GM18519 (cell line): ENCODE measurements around the gene SPATA12.
"Not testable (repeated sequence)": the region's sequence is repeated elsewhere in the genome, so short reads cannot be mapped to it uniquely, and the experiment has no call there.

Experiments used
- ATAC-seq: cut with Tn5 transposase; IDR thresholded peaks from one replicate; pipeline ENCODE4 v1.9.1; 2021; ENCODE audit warnings: mild to moderate bottlenecking, moderate library complexity; ENCODE audit not compliant: unreplicated experiment, low FRiP score

Gene SPATA12

GRCh38 chr3:57080171-57080570, 19.7 kb downstream of the SPATA12 start:
- no peak for ATAC-seq

DNA sequence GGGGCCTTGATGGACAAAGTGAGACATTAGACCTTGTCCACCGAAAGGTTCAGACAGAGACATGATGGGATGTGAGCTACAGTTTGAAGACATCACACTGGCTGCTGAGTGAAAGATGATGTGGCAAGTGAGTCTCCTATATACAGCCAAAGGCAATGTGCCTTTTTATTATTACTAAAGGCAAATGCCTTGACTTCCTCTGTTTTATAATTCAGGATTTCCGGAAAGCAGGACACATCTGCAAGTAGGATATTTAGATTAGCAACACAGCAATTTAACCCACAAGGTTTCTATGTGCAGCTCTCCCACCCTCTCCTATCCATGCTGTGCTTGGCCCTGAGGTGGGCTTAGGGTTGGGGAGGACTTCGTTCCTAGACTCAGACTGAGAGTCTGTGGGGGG, 20.7 kb downstream of the SPATA12 start:
- no peak for ATAC-seq

- no peak for ATAC-seq
These were observed 22.0 kb downstream of the SPATA12 start for GRCh38 chr3:57082481-57082880.

DNA sequence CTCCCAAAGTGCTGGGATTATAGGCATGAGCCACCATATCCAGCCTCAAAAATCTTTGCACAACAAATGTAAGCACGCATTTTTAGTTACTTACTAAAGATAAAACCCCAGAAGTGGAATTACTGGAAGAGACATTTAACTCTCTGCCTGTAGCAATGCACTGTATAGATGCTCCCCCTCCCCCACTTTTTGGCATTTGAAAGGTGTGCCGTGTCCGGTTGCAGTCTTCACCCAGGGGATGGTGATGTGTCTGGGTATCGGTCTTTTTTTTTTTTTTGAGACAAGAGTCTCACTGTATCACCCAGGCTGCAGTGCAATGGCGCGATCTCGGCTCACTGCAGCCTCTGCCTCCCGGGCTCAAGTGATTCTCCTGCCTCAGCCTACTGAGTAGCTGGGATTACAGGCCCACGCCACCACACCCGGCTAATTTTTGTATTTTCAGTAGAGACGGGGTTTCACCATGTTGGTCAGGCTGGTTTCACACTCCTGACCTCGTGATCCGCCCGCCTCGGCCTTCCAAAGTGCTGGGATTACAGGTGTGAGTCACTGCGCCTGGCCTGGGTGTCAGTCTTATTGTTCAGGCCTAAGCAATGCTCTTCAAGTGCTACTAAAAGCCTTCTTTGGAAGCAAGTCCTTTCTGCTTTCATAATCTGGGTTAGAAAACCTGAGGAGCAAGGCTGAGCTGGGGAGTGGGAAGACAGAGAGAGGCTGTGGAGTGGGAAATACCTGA, 23.0 kb downstream of the SPATA12 start:
- ATAC-seq = not testable (repeated sequence)

GRCh38 chr3:57085211-57085610, 24.7 kb downstream of the SPATA12 start:
- ATAC-seq = no peak

- no peak for ATAC-seq
These were observed 25.7 kb downstream of the SPATA12 start for GRCh38 chr3:57086201-57086600.

DNA sequence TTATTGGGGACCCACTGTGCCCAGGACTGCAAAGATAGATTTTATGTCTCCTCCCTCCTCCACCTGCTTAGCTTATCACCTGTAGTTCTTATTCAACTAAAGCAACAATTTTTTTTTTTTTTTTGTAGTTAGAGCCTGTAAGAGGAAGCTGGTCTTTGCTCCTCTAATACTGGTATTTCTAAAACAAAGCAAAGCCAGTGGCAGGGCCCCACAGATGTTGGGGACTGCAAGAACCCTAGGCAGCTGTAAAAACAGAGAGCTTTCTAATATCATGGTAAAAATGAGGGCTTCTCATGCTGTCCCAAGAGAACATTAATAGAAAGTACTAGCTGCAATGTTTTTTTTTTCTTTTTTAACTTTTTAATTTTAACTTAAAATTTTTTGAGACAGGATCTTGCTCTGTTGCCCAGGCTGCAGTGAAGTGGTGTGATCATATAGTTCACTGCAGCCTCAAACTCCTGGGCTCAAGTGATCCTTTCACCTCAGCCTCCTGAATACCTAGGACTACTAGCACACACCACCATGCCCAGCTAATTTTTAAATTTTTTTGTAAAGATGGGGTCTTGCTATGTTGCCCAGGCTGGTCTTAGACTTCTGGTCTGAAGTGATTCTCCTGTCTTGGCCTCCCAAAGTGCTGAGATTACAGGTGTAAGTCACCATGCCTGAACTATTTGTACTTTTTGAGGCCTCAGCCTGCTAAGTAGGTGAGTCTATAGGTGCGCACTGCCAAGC, 27.1 kb downstream of the SPATA12 start:
- ATAC-seq = no peak

- no peak for ATAC-seq
These were observed 28.0 kb downstream of the SPATA12 start for GRCh38 chr3:57088503-57088902.

DNA sequence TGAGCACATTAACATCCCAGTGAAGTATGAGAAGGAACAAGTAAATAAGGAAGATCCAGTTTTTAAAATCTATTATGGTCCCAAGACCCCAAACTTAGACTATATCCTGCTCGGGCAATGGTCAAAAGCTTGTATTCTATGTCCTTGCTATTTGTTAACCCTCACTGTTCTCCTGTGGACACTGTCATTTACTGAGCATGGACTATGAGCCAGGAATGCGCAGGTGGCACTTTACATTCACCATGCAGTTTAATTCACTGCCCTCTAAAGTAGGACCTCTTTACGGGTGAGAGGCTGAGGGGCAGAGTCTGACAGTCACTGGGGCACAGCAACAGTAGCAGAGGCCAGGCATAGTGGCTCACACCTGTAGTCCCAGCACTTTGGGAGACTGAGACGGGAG, 28.6 kb downstream of the SPATA12 start:
- no peak for ATAC-seq

GRCh38 chr3:57091521-57092273, 31.2 kb downstream of the SPATA12 start:
- no peak for ATAC-seq

GRCh38 chr3:57093489-57093888, 33.0 kb downstream of the SPATA12 start:
- no peak for ATAC-seq

DNA sequence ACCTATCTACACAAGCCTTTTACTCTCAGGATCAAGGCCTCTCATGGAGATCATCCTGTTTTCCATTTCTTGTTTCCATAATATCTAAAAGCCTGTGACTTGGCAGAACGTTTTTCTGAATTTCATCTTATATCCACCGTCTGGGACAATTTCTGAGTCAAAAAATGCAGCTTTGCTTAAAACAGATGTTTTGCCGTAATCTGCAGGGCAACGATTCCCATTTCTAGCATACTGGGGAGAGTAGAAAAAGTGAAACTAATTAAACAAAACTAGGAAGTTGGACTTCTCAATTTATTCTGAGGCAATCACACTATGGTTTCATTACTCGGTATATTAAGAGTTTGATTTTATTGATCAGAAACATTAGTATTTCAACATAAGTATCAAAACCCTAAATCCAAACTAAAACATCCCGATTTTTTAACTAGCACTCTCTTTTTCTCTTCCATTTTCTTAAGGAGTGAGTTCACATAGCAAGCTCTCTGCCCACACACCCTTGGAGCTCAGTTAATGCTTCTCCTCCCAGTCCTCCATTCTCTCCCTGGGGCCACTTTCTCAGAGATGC, 33.6 kb downstream of the SPATA12 start:
- no peak for ATAC-seq

DNA sequence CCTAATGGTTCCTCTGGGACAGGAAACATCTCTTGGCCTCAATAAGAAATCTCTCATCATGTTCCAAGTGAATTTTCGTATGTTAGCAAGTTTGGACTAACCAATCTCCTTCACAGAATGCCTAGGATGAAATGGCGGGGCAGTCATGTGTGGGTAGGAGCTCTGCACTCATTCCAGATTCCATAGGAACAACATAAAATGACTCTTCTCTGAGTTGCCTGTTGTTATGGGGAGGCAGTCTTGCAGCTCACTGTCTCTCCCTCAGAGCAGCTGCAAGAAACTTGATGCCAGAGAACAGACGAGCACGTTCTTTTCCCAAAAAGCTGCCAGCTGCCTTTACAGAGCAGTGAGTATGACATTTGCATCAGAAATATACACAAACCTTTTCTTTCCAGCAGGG, 34.1 kb downstream of the SPATA12 start:
- ATAC-seq = no peak

DNA sequence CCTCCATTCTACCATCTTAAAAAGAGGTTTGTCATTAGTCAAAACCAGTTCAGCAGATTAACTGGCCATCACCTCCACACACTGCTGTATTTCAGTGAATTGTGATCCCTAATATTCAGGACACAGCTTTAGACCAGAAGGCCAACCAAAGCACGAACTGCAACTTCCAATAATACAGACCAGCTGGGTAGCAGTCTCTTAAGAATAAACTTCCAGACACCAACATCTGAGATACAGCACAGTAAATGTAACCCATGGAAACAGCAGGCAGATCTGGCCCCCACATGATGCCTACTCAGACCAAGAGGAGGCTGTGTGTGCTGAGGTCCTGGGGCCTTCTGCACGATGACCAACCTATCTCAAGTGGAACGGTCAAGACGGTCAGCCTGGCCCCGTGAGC, 34.9 kb downstream of the SPATA12 start:
- ATAC-seq = no peak

DNA sequence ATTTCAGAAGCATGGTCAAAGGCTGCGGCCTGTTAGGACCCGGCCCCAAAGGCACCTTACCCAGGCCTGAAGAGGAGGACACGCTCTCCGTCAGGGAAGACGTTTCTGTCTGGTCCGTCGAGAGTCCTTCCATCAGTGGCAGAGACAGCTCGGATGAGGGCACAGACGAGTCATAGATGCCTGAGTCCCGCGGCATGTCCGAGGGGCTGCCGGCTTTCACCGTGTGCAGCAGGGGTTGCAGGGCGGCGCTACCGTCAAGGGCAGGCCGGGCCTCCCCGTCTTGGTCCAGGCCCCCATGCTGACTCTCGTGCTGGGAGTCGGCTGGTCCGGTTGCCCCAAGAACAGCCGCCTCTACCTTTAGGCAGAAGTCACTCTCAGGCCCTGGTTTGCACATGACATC, 37.1 kb downstream of the SPATA12 start:
- ATAC-seq = no peak

DNA sequence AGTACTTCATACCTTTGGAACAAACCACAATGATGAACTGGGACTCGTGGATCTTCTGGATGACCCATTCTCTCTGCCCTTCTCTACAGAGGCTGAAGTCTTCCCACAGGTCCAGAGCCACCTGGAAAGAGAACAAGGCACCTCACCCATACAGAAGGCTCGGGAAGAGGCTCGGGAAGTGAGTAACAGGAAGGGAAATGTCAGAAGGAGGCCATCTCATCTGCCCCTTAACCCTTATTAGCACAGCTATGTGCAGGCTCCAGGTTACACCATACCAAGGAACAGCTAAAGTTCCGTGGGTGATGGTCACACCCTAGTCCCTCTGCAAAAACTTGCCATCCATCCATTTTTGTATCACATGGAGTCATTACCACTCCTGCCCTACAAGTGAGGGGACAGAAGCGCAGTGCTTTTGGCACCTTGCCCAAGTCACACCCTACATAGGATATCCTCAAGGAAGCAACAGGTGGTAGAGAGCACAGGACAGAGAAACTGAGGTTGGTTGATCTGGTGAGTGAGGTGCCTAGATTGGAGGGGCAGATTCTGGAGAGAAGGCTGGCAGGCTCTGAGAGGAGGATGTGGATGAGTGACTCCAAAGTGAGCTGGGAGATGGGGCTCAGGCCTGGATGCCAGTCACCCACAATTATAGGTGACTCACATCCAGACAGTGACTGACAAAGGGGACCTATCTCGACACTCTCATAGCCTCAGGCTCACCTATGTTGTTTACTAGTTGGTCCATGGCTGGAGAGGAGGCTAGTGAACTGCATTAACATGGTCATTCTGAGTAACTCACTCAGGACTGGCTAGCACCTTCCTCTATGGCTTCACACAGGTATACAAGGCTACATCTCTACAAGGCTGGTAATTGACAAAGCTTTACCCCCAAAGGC, 38.2 kb downstream of the SPATA12 start:
- ATAC-seq = no peak

GRCh38 chr3:57100046-57100695, 39.7 kb downstream of the SPATA12 start:
- ATAC-seq = no peak

- no peak for ATAC-seq
These were observed 45.1 kb downstream of the SPATA12 start for GRCh38 chr3:57105585-57105984.

GRCh38 chr3:57108684-57109083, 48.2 kb downstream of the SPATA12 start:
- ATAC-seq = no peak
